Smooth muscle cell (in vitro differentiated cells): Measurements from ENCODE around the gene CRYAB. TPM values are rescaled to one million over a fixed set of nuclear protein-coding genes. Genes with fewer than 3 reads are reported as not detected.

ENCODE experiments used
- DNase-seq: peaks from one replicate; lab custom pipeline; 2025; ENCODE audit not compliant: unreplicated experiment; lab: John Stamatoyannopoulos, UW
- H2AFZ ChIP-seq: fragments of 200-600 bp; sonication (generic); 2 replicates; pipeline ENCODE4 v1.6.0; 2016; ENCODE audit warnings: antibody characterized with exemption, low read depth, mild to moderate bottlenecking
- H3F3A ChIP-seq: fragments of 200-600 bp; sonication (generic); 2 replicates; pipeline ENCODE4 v1.6.0; 2017; ENCODE audit warnings: antibody characterized with exemption, low read depth
- H3K27ac ChIP-seq: fragments of 200-600 bp; sonication (generic); 2 replicates; pipeline ENCODE4 v1.5.1; 2016; ENCODE audit warnings: low read depth, mild to moderate bottlenecking
- H3K27me3 ChIP-seq: fragments of 200-600 bp; sonication (generic); 2 replicates; pipeline ENCODE4 v1.6.1; 2016; ENCODE audit warnings: low read depth, mild to moderate bottlenecking
- H3K36me3 ChIP-seq: fragments of 200-600 bp; sonication (generic); 2 replicates; pipeline ENCODE4 v1.5.1; 2016; ENCODE audit warnings: low read depth
- H3K4me1 ChIP-seq: fragments of 200-600 bp; sonication (generic); 2 replicates; pipeline ENCODE4 v1.5.1; 2016; ENCODE audit warnings: low read depth
- H3K4me2 ChIP-seq: fragments of 200-600 bp; sonication (generic); 2 replicates; pipeline ENCODE4 v1.6.0; 2016; ENCODE audit warnings: mild to moderate bottlenecking
- H3K4me3 ChIP-seq: fragments of 200-600 bp; sonication (generic); 2 replicates; pipeline ENCODE4 v1.5.1; 2016; ENCODE audit warnings: mild to moderate bottlenecking
- H3K79me2 ChIP-seq: fragments of 200-600 bp; sonication (generic); 2 replicates; pipeline ENCODE4 v1.6.0; 2016; ENCODE audit warnings: low read depth, mild to moderate bottlenecking
- H3K9ac ChIP-seq: fragments of 200-600 bp; sonication (generic); 2 replicates; pipeline ENCODE4 v1.6.0; 2016; ENCODE audit warnings: low read depth
- H3K9me3 ChIP-seq: fragments of 200-600 bp; sonication (generic); replicated peaks from 2 replicates; pipeline ENCODE4 v1.5.1; 2016; ENCODE audit warnings: low read depth
- H4K20me1 ChIP-seq: fragments of 200-600 bp; sonication (generic); 2 replicates; pipeline ENCODE4 v1.6.0; 2016; ENCODE audit warnings: low read depth
- CTCF ChIP-seq: fragments of 200-600 bp; sonication (generic); IDR thresholded peaks from 2 replicates; pipeline ENCODE4 v1.5.1; 2017; ENCODE audit warnings: borderline replicate concordance, mild to moderate bottlenecking, antibody characterized with exemption; ENCODE audit not compliant: insufficient read depth, poor library complexity, severe bottlenecking
- WGBS: methylation state at CpG from one replicate; pipeline ENCODE4 v1.1.7; 2016; ENCODE audit warnings: low lambda C conversion rate; 5-methylcytosine and 5-hydroxymethylcytosine counted together
- polyA plus RNA-seq: library from polyadenylated mRNA; unstranded; fragments of >200 nt; fragmentation: Nextera tagmentation; extraction: Ambion mirVana; gene quantifications from 2 replicates; pipeline ENCODE4 v1.2.1, GENCODE V29; 2016
- total RNA-seq: library from RNA; depleted of rRNA; stranded (reverse); fragments of >200 nt; gene quantifications from 2 replicates; pipeline ENCODE4 v1.2.3, GENCODE V29; 2014

The CRYAB gene
- total and polyA plus RNA-seq, 2 experiments from 2014 or later, result 47.4 to 97.4 TPM

- Histone ChIP-seq H2AFZ (peak overlapping the region; percentile 99), H3K27ac (peak overlapping the region; percentile 53), H3K27me3 (no peaks in the 10 kb centered on the region), H3F3A (no peaks in the 10 kb centered on the region), H4K20me1 (no peaks in the 10 kb centered on the region), H3K9ac (peak overlapping the region; percentile 81), H3K4me2 (peak overlapping the region; percentile 90), H3K4me3 (peak overlapping the region; percentile 99), H3K9me3 (no peaks in the 10 kb centered on the region), H3K4me1 (peaks cover 10% of the 10 kb centered on the region), H3K79me2 (peaks cover 10% of the 10 kb centered on the region), H3K36me3 (peaks cover 6% of the 10 kb centered on the region)
- no peak for TF ChIP-seq CTCF
- DNase-seq, result no peak
- 61% methylated on average over 5 of the region's 5 CpGs for WGBS
Measured at GRCh38 chr11:111871693-111872161, 39.8 kb downstream of the CRYAB start.

GRCh38 chr11:111870886-111871692 is 40.5 kb downstream of the CRYAB start, which contains the start of gene ALG9:
TSS of gene ALG9 (minus strand) at chr11:111871581. CDS start at chr11:111871482, 99 bp downstream.
- Histone ChIP-seq H3K4me3 (peak within 1 kb of the TSS; percentile 99), H2AFZ (peak within 1 kb of the TSS; percentile 99), H3K9ac (peak within 1 kb of the TSS; percentile 81), H3F3A (no peaks in the 10 kb centered on the region), H3K4me2 (peak within 1 kb of the TSS; percentile 90), H3K27ac (peak within 1 kb of the TSS; percentile 53), H3K36me3 (peaks cover 6% of the 10 kb centered on the region), H3K27me3 (no peaks in the 10 kb centered on the region), H3K4me1 (peaks cover 10% of the 10 kb centered on the region), H3K9me3 (no peaks in the 10 kb centered on the region), H4K20me1 (no peaks in the 10 kb centered on the region), H3K79me2 (peaks cover 10% of the 10 kb centered on the region)
- peak; percentile 31 for TF ChIP-seq CTCF
- under 1% methylated on average over 27 of the region's 51 CpGs for WGBS
- DNase-seq, result peak; percentile 35

- H3K36me3 ChIP-seq, result peaks cover 6% of the 10 kb centered on the region
- no peak for TF ChIP-seq CTCF
- H3K9ac ChIP-seq, result peak overlapping the region; percentile 81
- no peaks in the 10 kb centered on the region for H3F3A ChIP-seq
- H3K27me3 ChIP-seq, result no peaks in the 10 kb centered on the region
- H3K79me2 ChIP-seq, result peaks cover 10% of the 10 kb centered on the region
- H3K4me3 ChIP-seq, result peak overlapping the region; percentile 99
- H3K9me3 ChIP-seq, result no peaks in the 10 kb centered on the region
- H3K4me2 ChIP-seq, result peak overlapping the region; percentile 90
- H3K4me1 ChIP-seq, result peaks cover 10% of the 10 kb centered on the region
- no peak for DNase-seq
- no peaks in the 10 kb centered on the region for H4K20me1 ChIP-seq
- no peak overlapping the region for H3K27ac ChIP-seq
- peak overlapping the region; percentile 99 for H2AFZ ChIP-seq
Measured at GRCh38 chr11:111870522-111870885, 41.1 kb downstream of the CRYAB start.
